Activated naive CD8-positive, alpha-beta T cell (primary cell): Measurements from ENCODE around the gene IKZF4.
"Not testable (repeated sequence)": the region's sequence is repeated elsewhere in the genome, so short reads cannot be mapped to it uniquely, and the experiment has no call there.

Experiments
- H3K27ac Mint-ChIP-seq: one replicate; pipeline ENCODE4 v1.8.0; 2021; ENCODE audit warnings: mixed read lengths
- H3K27me3 Mint-ChIP-seq: one replicate; pipeline ENCODE4 v1.8.0; 2021; ENCODE audit warnings: mixed read lengths
- H3K36me3 Mint-ChIP-seq: one replicate; pipeline ENCODE4 v1.8.0; 2021; ENCODE audit warnings: mixed read lengths
- H3K4me1 Mint-ChIP-seq: one replicate; pipeline ENCODE4 v1.8.0; 2021; ENCODE audit warnings: low read depth, mixed read lengths
- H3K4me3 Mint-ChIP-seq: one replicate; pipeline ENCODE4 v1.8.0; 2021; ENCODE audit warnings: mild to moderate bottlenecking, mixed read lengths
- H3K9me3 Mint-ChIP-seq: one replicate; pipeline ENCODE4 v1.8.0; 2021; ENCODE audit warnings: low read depth, mixed read lengths

Gene IKZF4

GRCh38 chr12:55991110-55991509 is 29.7 kb upstream of the IKZF4 start:
- Mint-ChIP-seq H3K27me3 (no peaks in the 10 kb centered on the region), H3K4me3 (no peak overlapping the region), H3K27ac (no peak overlapping the region), H3K9me3 (no peaks in the 10 kb centered on the region), H3K4me1 (peaks cover 2% of the 10 kb centered on the region), H3K36me3 (no peaks in the 10 kb centered on the region)

- no peaks in the 10 kb centered on the region for H3K36me3 Mint-ChIP-seq
- peaks cover 15% of the 10 kb centered on the region for H3K4me1 Mint-ChIP-seq
- no peaks in the 10 kb centered on the region for H3K27me3 Mint-ChIP-seq
- no peak overlapping the region for H3K4me3 Mint-ChIP-seq
- no peaks in the 10 kb centered on the region for H3K9me3 Mint-ChIP-seq
- no peak overlapping the region for H3K27ac Mint-ChIP-seq
Observed at GRCh38 chr12:55993230-55993853, 27.5 kb upstream of the IKZF4 start.

- Mint-ChIP-seq H3K36me3 (no peaks in the 10 kb centered on the region), H3K27ac (no peak overlapping the region), H3K4me3 (no peak overlapping the region), H3K4me1 (peaks cover 22% of the 10 kb centered on the region), H3K27me3 (no peaks in the 10 kb centered on the region), H3K9me3 (no peaks in the 10 kb centered on the region)
Observed at GRCh38 chr12:55995366-55995765, 25.5 kb upstream of the IKZF4 start.

GRCh38 chr12:55996201-55996714 is 24.6 kb upstream of the IKZF4 start:
- Mint-ChIP-seq H3K4me1 (peaks cover 22% of the 10 kb centered on the region), H3K27me3 (no peaks in the 10 kb centered on the region), H3K27ac (peak overlapping the region; percentile 28), H3K36me3 (no peaks in the 10 kb centered on the region), H3K9me3 (no peaks in the 10 kb centered on the region), H3K4me3 (peak overlapping the region; percentile 71)

GRCh38 chr12:55996715-55997534 is 23.9 kb upstream of the IKZF4 start, which contains the start of gene SUOX:
TSS of gene SUOX (plus strand) at chr12:55997276. CDS start at chr12:56002222, 4,946 bp downstream.
- peaks cover 22% of the 10 kb centered on the region for H3K4me1 Mint-ChIP-seq
- H3K27ac Mint-ChIP-seq, result peak within 1 kb of the TSS; percentile 28
- peak within 1 kb of the TSS; percentile 71 for H3K4me3 Mint-ChIP-seq
- no peaks in the 10 kb centered on the region for H3K9me3 Mint-ChIP-seq
- no peaks in the 10 kb centered on the region for H3K36me3 Mint-ChIP-seq
- H3K27me3 Mint-ChIP-seq, result no peaks in the 10 kb centered on the region

- Mint-ChIP-seq H3K27ac (no peak overlapping the region), H3K9me3 (no peaks in the 10 kb centered on the region), H3K4me1 (peaks cover 22% of the 10 kb centered on the region), H3K27me3 (no peaks in the 10 kb centered on the region), H3K36me3 (no peaks in the 10 kb centered on the region), H3K4me3 (peak overlapping the region; percentile 71)
Observed at GRCh38 chr12:55997535-55997859, 23.3 kb upstream of the IKZF4 start.

GRCh38 chr12:55999522-55999921 is 21.3 kb upstream of the IKZF4 start:
- not testable (repeated sequence) for H3K9me3 Mint-ChIP-seq, H3K4me3 Mint-ChIP-seq, H3K27me3 Mint-ChIP-seq, H3K27ac Mint-ChIP-seq, H3K36me3 Mint-ChIP-seq
- H3K4me1 Mint-ChIP-seq, result peaks cover 22% of the 10 kb centered on the region

GRCh38 chr12:55999999-56000540 is 20.8 kb upstream of the IKZF4 start:
- not testable (repeated sequence) for H3K36me3 Mint-ChIP-seq, H3K27me3 Mint-ChIP-seq, H3K9me3 Mint-ChIP-seq, H3K4me3 Mint-ChIP-seq, H3K27ac Mint-ChIP-seq
- peaks cover 22% of the 10 kb centered on the region for H3K4me1 Mint-ChIP-seq

- H3K9me3 Mint-ChIP-seq, result no peaks in the 10 kb centered on the region
- H3K4me1 Mint-ChIP-seq, result peaks cover 22% of the 10 kb centered on the region
- no peaks in the 10 kb centered on the region for H3K27me3 Mint-ChIP-seq
- H3K4me3 Mint-ChIP-seq, result no peak overlapping the region
- H3K36me3 Mint-ChIP-seq, result no peaks in the 10 kb centered on the region
- no peak overlapping the region for H3K27ac Mint-ChIP-seq
Observed at GRCh38 chr12:56001487-56002100, 19.2 kb upstream of the IKZF4 start.

- not testable (repeated sequence) for H3K27ac Mint-ChIP-seq, H3K27me3 Mint-ChIP-seq, H3K9me3 Mint-ChIP-seq, H3K4me3 Mint-ChIP-seq, H3K36me3 Mint-ChIP-seq
- H3K4me1 Mint-ChIP-seq, result peaks cover 25% of the 10 kb centered on the region
Observed at GRCh38 chr12:56003376-56003775, 17.5 kb upstream of the IKZF4 start.

GRCh38 chr12:56004211-56004610 is 16.6 kb upstream of the IKZF4 start:
- Mint-ChIP-seq H3K4me3 (no peak overlapping the region), H3K4me1 (peaks cover 27% of the 10 kb centered on the region), H3K36me3 (no peaks in the 10 kb centered on the region), H3K27me3 (no peaks in the 10 kb centered on the region), H3K9me3 (no peaks in the 10 kb centered on the region), H3K27ac (peak overlapping the region; percentile 58)

GRCh38 chr12:56007564-56008559 is 13.0 kb upstream of the IKZF4 start:
- Mint-ChIP-seq H3K4me3 (peak overlapping the region; percentile 93), H3K9me3 (no peaks in the 10 kb centered on the region), H3K27ac (peak overlapping the region; percentile 86), H3K4me1 (peaks cover 34% of the 10 kb centered on the region), H3K36me3 (peaks cover 5% of the 10 kb centered on the region), H3K27me3 (no peaks in the 10 kb centered on the region)

- Mint-ChIP-seq H3K36me3 (peaks cover 10% of the 10 kb centered on the region), H3K9me3 (no peaks in the 10 kb centered on the region), H3K27me3 (no peaks in the 10 kb centered on the region), H3K4me3 (peak overlapping the region; percentile 40), H3K4me1 (peaks cover 35% of the 10 kb centered on the region), H3K27ac (no peak overlapping the region)
Observed at GRCh38 chr12:56010111-56010570, 10.7 kb upstream of the IKZF4 start.

- peaks cover 10% of the 10 kb centered on the region for H3K36me3 Mint-ChIP-seq
- H3K27me3 Mint-ChIP-seq, result no peaks in the 10 kb centered on the region
- H3K4me3 Mint-ChIP-seq, result no peak overlapping the region
- H3K4me1 Mint-ChIP-seq, result peaks cover 28% of the 10 kb centered on the region
- no peaks in the 10 kb centered on the region for H3K9me3 Mint-ChIP-seq
- H3K27ac Mint-ChIP-seq, result no peak overlapping the region
Observed at GRCh38 chr12:56011509-56012090, 9.2 kb upstream of the IKZF4 start.
